ENCODE measurements around the gene PELI2.
"Not testable (repeated sequence)": the region's sequence is repeated elsewhere in the genome, so short reads cannot be mapped to it uniquely, and the experiment has no call there.

The PELI2 gene

DNA sequence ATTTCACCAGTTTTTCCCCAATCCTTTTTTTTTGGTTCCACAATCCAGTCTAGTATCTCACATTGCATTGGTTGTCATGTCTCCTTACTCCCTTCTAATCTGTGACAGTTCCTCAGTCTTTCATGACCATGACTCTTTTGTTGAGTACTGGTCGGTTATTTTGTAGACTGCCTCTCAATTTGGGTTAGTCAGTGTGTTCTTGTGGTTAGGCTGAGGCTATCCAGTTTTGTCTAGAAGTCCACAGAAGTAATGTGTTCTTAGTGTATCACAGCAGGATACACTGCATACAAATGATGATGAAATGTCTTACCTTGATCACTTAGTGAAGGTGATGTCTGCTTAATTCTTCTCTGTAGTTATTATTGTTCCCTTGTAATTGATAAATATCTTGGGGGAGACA, 24.8 kb downstream of the PELI2 start:
- no peak for DNase-seq (ENCODE audit: low spot score)

DNA sequence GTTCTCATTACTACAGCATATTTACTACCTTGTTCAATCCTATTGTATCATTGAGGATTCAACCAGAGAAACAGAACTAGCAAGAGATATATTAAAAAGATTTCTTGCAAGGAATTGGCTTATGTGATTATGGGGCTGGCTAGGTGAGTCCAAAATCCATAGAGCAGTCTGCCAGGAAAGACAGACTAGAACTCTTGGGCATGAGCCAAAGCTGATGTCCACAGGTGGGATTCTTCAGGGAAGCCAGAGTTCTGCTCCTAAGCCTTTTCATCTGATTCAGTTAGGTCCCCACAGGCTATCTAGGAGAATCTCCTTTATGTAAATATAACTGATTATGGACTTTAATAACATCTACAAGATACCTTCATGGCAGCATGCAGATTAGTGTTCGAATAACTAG, 26.0 kb downstream of the PELI2 start:
- DNase-seq (ENCODE audit: low spot score), result no peak

DNA sequence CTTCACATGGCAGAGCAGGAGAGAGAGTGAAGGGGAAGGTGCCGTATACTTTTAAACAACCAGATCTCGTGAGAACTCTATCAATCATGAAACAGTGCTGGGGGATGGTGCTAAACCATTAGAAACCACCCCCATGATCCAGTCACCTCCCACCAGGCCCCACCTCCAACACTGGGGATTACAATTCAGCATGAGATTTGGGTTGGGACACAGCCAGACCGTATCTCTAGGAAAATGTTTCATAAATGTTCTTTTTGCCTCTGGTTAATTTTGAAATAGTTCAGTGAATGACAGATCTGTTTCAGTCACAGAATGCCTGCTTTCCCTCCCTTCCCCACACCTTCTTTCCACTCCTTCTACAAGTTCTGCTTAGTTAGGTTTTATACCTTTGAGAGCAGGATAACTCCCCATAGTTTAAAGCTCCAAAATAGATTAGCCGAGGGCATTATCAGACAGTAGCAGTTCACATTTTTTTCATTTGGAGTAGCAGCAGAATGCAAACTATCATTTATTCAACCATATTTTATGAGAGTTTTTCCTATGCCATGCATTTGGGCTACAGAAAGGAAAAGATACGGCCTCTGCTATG, 27.1 kb downstream of the PELI2 start:
- no peak for DNase-seq (ENCODE audit: low spot score)

DNA sequence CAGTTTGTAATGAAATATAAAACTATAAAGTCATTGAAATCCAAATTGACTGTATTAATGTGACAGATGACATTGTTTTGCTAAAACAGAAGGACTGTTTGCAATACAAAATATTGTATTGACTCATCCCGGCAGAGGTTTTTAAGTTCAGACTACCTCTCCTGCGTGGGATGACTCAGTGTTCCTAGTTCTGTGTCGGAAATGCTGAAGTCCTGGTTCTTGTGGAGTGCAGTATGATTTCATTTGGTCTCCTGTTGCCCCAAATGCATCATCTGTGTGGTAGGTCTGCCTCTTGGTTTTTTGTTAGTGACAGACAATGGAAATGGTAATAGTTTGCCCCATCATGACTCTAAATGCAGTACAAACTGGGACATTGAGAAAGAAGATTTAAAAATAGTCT, 27.8 kb downstream of the PELI2 start:
- peak; percentile 65 for DNase-seq (ENCODE audit: low spot score)

DNA sequence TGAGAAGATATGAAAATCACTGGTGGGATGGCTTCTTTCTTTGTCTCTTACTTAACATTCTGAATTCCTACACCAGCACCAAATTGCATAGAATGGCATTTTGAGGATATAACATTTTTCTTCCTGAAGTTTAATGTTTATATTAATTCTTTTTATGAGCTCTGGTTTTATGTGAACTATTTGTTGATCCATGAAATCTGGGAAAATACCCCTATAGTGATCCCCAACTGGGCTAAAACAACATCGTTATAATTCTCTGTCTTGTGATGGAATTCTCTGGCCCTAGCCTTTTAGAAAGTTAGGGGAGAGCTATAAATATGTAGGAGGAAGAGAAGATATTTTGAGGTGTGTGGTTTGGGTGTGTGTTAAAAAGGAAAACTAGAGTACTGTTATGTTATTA, 29.2 kb downstream of the PELI2 start:
- DNase-seq (ENCODE audit: low spot score), result no peak

DNA sequence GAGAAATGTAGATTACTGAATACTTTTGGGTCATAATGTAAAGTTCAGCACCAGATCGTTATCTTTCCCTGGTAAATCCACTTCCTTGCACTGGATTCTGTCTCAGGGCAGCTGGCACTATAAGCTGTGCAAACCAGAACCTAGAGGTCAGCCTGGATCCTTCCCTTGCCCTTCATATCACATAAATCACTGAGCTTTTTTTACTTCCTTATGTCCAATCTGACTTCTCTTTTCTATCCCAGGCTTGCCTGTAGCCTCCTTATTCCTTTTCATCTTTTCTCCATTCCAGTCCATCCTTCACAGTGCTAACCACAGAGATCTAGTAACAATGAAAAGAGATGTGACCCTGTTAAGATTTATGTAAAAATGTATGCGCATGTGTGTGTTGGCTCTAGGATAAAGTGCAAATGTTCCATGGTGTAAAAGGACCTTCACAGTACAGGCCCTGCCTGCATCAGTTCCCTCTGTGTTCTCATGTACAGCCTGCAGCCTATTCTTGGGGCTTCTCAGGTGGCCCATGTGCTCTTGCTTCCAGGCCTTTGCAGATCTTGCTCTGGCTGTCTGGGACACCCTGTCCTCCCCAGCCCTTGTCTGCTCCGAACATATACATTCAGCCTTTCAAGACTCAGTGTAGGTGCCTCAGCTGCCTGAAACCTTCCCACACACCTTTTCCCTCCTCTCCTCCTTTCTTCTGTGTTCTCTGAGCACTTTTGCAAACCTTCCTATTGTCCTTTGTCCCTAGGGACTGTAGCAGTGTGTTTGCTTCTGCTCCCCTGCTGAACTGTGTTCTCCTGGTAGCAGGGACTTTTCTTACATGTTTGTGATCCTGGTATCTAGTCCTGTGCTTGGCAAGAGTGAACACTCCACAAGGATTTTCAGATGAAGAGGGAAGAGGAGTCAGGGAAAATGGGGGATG, 30.0 kb downstream of the PELI2 start:
- DNase-seq (ENCODE audit: low spot score), result no peak

DNA sequence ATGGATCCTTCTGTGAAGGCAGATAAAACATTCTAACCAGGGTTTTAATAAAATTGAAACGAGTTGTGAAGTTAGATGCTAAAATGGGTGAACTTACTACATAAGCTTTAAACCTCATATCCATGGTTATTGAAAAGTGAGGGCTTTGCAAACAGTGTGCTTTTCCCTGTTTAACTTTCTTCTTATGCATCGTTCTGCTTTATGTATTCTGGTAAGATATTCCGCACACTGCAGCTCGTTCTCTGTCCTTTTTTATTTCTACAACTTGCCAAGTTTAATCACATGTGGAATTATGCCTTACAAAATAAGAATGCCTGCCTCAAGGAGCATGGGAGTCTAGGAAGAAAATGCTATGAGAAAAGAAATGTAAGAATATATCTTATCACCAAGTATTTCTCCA, 30.9 kb downstream of the PELI2 start:
- no peak for DNase-seq (ENCODE audit: low spot score)

DNA sequence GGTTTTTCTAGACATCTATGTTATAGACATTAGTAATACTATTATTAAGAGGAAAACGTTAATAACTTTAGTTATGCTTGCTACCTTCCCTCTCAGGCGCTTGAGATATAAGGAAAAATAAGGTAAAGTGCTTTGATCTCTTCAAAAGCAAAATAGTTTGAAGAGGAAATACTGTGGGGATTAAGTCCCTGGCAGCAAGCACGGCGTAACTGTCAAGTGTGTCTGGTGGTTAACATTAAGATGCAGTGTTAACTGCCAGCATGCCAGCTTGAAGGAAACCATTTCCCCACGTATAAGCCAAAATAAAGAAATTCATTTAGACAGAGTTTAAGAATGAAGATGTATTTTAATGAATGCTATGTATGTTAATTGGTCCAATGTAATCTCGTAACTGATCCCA, 31.8 kb downstream of the PELI2 start:
- no peak for DNase-seq (ENCODE audit: low spot score)

DNA sequence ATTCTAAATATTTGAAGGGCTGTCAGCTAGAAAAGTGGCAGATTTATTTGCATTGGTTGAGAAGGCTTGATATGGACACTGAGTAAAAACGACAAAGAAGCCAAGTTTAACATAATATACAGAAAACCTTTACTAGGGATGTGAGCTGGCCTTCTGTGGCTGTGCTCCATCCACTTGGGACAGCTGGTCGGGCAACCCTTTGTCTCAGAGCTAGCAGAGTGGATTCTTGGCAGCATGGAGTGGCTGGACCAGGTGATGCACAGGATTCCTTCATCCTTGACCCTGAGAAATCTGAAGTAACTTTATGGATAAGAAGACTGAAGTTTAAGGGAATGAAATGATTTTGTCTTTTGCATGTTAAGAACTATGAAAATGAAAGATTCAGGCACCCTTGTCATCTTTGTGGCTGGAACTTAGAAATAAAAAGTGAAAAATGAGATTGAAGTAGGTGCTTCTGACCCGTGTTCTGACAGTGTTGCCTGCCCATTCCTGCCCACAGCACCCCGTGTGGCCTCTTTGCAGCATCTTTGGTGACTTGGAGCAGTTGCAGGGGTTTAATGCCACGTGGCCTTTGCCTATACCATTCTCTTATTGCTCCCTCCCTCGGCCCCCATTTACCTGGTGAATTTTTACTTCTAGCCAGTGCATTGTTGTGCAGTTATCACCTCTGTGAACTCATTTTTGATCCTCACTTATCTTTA, 32.6 kb downstream of the PELI2 start:
- no peak for DNase-seq (ENCODE audit: low spot score)

DNA sequence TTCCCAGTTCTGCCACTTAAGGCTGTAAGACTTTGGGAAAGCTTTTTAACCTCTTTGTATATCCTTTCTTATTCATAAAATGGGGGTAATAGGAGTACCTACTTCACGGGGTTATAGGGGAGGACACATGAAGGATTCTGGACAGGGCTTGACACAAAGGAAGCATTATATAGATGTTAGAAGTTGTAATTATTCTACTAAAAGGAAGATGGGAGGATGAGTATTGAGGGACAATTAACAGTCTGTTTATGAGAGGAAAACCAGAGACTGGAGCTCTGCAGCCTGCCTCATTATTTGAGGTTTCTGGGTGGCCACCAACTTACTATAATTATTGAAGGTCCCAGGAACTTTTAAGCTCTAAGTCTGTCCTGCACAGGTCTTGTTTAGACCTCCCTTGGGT, 34.0 kb downstream of the PELI2 start:
- DNase-seq (ENCODE audit: low spot score), result no peak

DNA sequence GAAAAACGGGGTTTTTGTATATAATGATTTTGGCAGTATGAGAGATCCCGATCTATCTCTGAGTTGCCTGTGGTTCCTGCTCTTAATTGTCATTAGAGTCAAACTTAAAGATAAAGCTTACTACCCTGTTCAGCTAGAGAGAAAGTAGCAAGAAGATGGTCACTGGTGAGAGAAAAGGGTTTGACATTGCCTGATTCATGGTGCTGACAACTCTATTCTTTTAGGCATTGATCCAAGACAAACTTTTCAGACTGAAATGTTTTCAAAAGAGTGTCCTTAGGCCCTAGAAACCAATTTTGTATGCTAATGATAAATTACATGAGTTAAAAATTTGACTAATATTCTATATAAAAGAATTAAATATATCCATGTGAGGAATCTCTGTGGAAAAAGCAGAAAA, 35.1 kb downstream of the PELI2 start:
- no peak for DNase-seq (ENCODE audit: low spot score)

DNA sequence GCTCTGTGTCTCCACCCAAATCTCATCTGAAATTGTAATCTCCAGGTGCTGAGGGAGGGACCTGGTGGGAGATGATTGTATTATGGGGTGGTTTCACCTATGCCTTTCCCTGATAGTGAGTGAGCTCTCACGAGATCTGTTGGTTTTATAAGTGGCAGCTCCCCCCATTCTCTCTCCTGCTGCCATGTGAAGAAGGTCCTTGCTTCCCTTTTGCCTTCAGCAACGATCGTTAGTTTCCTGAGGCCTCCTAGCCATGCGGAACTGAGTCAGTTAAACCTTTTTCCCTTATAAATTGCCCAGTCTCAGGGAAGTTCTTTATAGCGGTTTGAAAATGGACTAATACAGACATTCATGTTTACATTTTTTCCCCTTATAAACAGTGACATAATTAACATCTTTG, 36.1 kb downstream of the PELI2 start:
- DNase-seq (ENCODE audit: low spot score), result no peak

DNA sequence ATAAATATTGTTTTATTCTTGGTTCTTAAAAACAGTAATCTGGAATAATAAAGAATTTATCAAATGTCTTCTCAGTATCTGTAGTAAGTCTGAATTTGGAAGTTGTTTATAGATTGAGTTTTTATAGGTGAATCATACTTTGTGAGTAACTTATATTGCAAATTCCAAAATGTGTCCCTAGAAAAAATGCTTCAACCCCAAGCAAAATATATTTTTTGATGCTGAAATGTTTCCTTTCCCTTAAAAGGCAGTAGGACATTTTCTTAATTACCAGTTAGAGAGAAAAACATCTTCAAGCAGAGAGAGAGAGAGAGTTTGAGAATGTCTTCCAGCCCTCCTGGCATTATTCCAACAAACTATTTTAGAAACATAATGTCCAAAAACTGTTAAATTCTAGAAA, 37.9 kb downstream of the PELI2 start:
- DNase-seq (ENCODE audit: low spot score), result no peak

DNA sequence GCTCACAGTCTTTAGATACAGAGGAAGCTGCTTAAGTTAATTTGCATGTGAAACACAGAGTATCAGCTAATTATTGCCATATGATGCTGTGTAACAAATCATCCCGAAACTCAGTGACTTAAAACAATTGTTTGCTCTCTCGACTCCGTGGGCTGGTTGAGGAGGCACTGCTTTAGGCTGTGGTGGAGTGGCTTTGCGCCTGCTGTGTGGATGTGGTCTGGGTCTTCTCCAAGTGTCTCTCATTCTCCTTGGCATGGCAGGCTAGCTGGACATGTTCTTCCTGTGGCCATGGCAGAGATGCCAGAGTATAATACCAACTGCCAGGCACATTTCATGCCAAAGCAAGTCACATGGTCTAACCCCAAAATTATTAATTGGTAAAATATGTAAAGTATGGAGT, 40.9 kb downstream of the PELI2 start:
- peak; percentile 12 for DNase-seq (ENCODE audit: low spot score)

DNA sequence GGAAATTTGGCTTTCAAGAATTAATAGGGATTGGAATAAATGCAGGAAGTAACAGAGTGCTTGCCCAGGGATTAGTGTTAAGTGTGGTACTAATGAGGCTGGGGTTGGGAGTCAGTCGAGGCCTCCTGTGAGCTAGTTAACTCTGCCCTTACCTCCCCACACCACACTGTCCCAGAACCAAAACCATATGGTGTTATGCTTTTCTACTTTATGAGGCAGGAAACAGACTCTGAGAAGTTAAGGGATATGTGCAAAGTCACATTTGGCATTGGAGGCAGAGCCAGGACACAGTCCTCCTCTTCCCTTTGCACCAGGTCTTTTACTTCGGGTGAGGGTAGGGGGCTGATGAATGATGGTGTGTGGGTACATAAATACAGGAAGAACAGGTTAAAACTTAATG, 41.9 kb downstream of the PELI2 start:
- no peak for DNase-seq (ENCODE audit: low spot score)

DNA sequence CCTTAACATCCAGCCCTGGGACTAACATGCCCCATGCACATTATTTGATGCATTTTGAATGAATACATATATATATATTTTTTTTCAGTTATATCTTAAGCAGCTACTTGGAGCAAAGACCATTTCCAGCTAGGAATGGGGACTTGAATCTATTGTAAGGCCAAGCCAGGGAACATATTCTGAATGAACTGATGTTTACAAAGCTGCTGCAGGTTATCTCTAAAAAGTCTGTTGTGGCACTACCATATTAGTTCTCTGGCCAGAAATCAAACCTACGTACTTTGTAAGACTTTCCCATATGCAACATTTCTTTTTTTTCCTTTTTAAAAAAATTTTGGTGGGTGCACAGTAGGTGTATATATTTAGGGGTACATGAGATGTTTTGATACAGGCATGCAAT, 43.4 kb downstream of the PELI2 start:
- no peak for DNase-seq (ENCODE audit: low spot score)

DNA sequence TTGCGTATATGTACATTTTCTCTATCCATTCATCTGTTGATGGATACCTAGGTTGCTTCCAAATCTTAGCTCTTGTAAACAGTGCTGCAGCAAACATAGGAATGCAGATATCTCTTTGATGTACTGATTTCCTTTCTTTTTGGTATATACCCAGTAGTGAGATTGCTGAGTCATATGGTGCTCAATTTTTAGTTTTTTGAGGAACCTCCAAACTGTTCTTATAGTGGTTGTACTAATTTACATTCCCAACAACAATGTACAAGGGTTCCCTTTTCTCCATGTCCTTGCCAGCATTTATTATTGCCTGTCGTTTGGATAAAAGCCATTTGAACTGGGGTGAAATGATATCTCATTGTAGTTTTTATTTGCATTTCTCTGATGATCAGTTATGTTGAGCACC, 44.3 kb downstream of the PELI2 start:
- DNase-seq (ENCODE audit: low spot score), result no peak

DNA sequence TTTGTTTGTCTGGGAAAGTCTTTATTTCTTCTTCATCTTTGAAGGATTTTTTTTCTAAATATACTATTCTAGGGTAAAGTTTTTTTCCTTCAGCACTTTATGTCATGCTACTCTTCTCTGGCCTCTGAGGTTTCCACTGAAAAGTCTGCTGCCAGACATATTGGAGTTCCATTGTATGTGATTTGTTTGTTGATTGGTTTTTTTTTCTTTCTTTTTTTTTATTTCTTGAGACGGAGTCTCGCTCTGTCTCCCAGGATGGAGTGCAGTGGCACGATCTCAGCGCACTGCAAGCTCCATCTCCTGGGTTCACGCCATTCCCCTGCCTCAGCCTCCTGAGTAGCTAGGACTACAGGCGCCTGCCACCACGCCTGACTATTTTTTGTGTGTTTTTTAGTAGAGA, 48.4 kb downstream of the PELI2 start:
- DNase-seq (ENCODE audit: low spot score), result not testable (repeated sequence)

DNA sequence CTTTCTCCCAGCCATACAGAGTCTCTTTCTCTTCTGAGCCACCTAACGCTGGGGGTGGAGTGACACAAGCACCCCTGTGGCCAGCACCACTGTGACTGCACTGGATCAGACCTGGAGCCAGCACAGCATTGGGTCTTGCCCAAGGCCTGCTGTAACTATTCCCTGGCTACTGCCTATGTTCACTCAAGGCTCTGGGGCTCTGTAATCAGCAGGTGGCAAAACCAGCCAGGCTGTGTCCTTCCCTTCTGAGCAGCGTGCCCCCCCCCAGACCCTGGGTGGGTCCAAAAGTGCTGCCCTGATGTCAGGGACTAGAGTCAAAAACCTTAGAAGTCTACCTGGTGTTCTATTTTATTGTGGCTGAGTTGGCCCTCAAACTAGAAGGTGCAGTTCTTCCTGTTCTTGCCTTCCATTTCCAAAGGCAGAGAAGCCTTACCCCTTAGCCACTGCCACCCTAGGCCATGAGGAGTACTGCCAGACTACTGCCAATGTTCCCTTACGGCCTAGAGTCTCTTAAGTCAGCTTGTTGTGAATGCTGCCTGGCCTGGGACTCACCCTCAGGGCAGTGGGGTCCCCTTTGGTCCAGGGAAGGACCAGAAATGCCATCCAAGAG, 49.9 kb downstream of the PELI2 start:
- DNase-seq (ENCODE audit: low spot score), result no peak

DNA sequence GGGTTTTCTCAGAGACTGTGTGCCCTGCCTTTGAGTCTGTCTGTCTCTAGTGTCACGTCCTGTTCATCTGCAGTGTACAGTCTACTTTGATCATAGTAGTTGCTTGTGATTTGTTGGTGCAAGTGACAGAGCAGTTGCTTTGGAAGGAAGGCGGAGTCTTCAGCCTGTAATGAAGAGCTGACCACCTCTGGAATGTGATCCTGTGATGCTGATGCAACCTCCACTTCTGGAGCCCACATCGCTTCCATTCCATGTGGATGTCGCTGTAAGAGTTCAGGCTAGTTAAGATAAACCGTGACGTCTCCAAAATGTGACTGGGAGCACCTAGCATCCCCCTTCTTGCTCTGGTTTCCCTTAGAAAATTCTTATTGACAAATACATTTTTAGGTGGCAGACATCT, 51.8 kb downstream of the PELI2 start:
- no peak for DNase-seq (ENCODE audit: low spot score)

DNA sequence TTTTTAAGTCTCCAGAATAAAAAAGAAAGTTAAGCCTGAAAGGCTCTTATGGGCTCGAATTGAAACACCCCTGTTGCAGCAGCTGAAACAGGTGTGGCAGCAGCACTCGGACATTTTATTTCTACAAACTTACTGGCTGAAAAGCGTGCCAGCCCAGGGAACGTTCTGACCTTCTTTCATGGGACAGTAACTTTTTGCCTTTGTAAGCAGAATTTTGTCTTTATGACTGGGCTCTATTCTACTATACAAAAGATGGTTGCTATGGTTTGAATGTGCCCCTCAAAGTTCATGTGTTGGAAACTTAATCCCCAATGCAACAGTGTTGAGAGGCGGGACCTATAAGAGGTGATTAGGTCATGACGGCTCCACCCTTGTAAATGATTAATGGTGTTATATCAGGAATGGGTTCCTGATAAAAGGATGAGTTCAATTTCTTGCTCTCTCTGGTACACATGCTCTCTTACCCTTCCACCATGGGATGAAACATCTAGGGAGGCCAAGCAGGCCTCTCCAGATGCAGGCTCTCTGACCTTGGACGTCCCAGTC, 52.7 kb downstream of the PELI2 start:
- no peak for DNase-seq (ENCODE audit: low spot score)

DNA sequence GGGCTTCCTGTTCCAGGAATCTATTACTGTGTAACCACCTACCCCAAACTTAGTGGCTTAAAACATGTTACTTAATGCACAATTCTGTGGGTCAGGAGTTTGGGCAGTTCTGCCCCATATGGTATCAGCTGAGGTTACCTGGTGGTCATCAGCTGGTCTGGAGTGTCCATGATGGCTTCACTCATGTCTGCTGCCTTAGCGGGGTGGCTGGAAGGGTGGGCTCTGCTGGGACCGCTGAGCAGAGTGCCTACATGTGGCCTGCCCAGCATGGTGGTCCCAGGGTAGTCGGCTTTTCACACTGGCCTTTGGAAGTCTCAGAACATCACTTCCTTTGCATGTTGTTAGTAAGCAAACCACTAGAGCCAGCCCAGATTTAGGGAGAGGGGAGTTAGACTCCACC, 53.9 kb downstream of the PELI2 start:
- no peak for DNase-seq (ENCODE audit: low spot score)

DNA sequence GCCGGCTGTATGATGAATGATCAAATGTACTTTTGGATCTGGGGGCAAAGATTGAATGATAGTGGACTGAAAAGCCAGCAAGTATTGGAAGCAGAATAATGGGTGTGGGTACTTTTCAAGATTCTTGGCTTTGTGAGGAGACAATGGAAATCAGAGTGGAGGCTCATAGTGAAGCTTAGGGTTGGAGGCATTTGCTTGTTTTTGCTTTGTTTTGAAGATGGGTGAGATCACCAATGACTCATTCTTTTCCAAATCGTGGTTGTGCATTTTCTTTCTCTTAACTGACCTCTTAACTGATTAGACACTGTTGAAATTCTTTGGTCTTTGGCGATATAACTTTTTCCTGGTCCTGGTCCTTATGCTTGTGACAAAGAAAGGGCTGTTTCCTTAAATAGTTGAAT, 54.4 kb downstream of the PELI2 start:
- peak; percentile 44 for DNase-seq (ENCODE audit: low spot score)

All from activated CD4-positive, alpha-beta T cell treated with anti-CD3 and anti-CD28 coated beads, Interleukin-2, Interleukin-4, amounts not matched to agents 100 ng/mL and 50 ng/mL, durations not matched to agents 16 hours and 8 hours (primary cell).